DND-41 (cell line): Measurements from ENCODE around the gene TMEM14A.
A peak's percentile ranks its signal among the peaks of the same experiment; 100 is the strongest.

ENCODE experiments used
- ATAC-seq: fragments of 200-7000 bp; cut with Tn5 transposase; 3 replicates; pipeline ENCODE4 v1.9.1; 2021; ENCODE audit warnings: low read depth; ENCODE audit not compliant: insufficient read depth
- DNase-seq: peaks from one replicate; pipeline ENCODE4 v3.0.0-alpha.2; 2020
- H2AFZ ChIP-seq: 2 replicates; pipeline ENCODE4 v1.6.0; 2012; ENCODE audit warnings: low read depth, low read length
- H3K27ac ChIP-seq: 2 replicates; pipeline ENCODE4 v1.5.1; 2012; ENCODE audit warnings: low read length, inconsistent platforms
- H3K27me3 ChIP-seq: fragments of 200-600 bp; sonication (generic); 2 replicates; pipeline ENCODE4 v1.6.0; 2012; ENCODE audit warnings: low read length, mild to moderate bottlenecking, inconsistent platforms; ENCODE audit not compliant: insufficient read depth, poor library complexity
- H3K36me3 ChIP-seq: 2 replicates; pipeline ENCODE4 v1.5.1; 2012; ENCODE audit warnings: low read length, inconsistent platforms; ENCODE audit not compliant: insufficient read depth
- H3K4me1 ChIP-seq: 2 replicates; pipeline ENCODE4 v1.5.1; 2012; ENCODE audit warnings: mild to moderate bottlenecking, low read length; ENCODE audit not compliant: insufficient read depth
- H3K4me2 ChIP-seq: 2 replicates; pipeline ENCODE4 v1.6.0; 2012; ENCODE audit warnings: mild to moderate bottlenecking, moderate library complexity, low read length, inconsistent platforms; ENCODE audit not compliant: insufficient read depth
- H3K4me3 ChIP-seq, 2 experiments: fragments of 200-600 bp in 1 of 2; shearing (Covaris generic) in 1 of 2; 2 replicates each; pipeline ENCODE4 v1.5.1; 2012 to 2016; ENCODE audit warnings: inconsistent platforms in 2 of 2, low read length in 2 of 2, mild to moderate bottlenecking in 2 of 2, low read depth in 1 of 2, moderate library complexity in 1 of 2
- H3K79me2 ChIP-seq: 2 replicates; pipeline ENCODE4 v1.6.0; 2012; ENCODE audit warnings: low read length, inconsistent platforms; ENCODE audit not compliant: insufficient read depth
- H3K9ac ChIP-seq: 2 replicates; pipeline ENCODE4 v1.6.0; 2012; ENCODE audit warnings: low read depth, mild to moderate bottlenecking, inconsistent platforms, low read length, moderate library complexity
- H3K9me3 ChIP-seq: 2 replicates; pipeline ENCODE4 v1.5.1; 2012; ENCODE audit warnings: low read length, moderate library complexity, mild to moderate bottlenecking, inconsistent platforms; ENCODE audit not compliant: insufficient read depth, severe bottlenecking
- H4K20me1 ChIP-seq: 2 replicates; pipeline ENCODE4 v1.6.0; 2012; ENCODE audit warnings: low read length; ENCODE audit not compliant: insufficient read depth
- CTCF ChIP-seq: IDR thresholded peaks from 2 replicates; pipeline ENCODE4 v1.5.1; 2012; ENCODE audit warnings: borderline replicate concordance, low read length, moderate library complexity, mild to moderate bottlenecking; ENCODE audit not compliant: poor library complexity, severe bottlenecking; ENCODE audit errors: extremely low read depth
- EZH2 ChIP-seq: IDR thresholded peaks from 3 replicates; pipeline ENCODE4 v1.6.1; 2012; ENCODE audit warnings: borderline replicate concordance, low read depth, mild to moderate bottlenecking, moderate library complexity, low read length, inconsistent platforms; ENCODE audit not compliant: severe bottlenecking

Gene TMEM14A

GRCh38 chr6:52662031-52662430, 8.9 kb upstream of the TMEM14A start:
- H4K20me1 ChIP-seq, result no peaks in the 10 kb centered on the region
- H3K4me2 ChIP-seq, result no peak overlapping the region
- TF ChIP-seq EZH2 (no peak), CTCF (no peak)
- H3K4me3 ChIP-seq, result no peak overlapping the region
- no peak overlapping the region for H3K9ac ChIP-seq
- no peak overlapping the region for H3K27ac ChIP-seq
- H3K9me3 ChIP-seq, result no peaks in the 10 kb centered on the region
- H3K36me3 ChIP-seq, result peaks cover 9% of the 10 kb centered on the region
- H3K27me3 ChIP-seq, result no peaks in the 10 kb centered on the region
- ATAC-seq, result no peak
- DNase-seq, result no peak
- H3K4me1 ChIP-seq, result peaks cover 32% of the 10 kb centered on the region
- H3K79me2 ChIP-seq, result peaks cover 23% of the 10 kb centered on the region
- no peak overlapping the region for H2AFZ ChIP-seq

GRCh38 chr6:52663120-52663935, 7.6 kb upstream of the TMEM14A start:
- Histone ChIP-seq H3K4me1 (peaks cover 39% of the 10 kb centered on the region), H3K4me2 (peak overlapping the region; percentile 68), H3K9me3 (no peaks in the 10 kb centered on the region), H2AFZ (peak overlapping the region; percentile 88), H3K27me3 (no peaks in the 10 kb centered on the region), H3K9ac (peak overlapping the region; percentile 82), H3K79me2 (peaks cover 23% of the 10 kb centered on the region), H3K27ac (peak overlapping the region; percentile 87), H3K4me3 (peak overlapping the region; percentile 16 to 73), H4K20me1 (no peaks in the 10 kb centered on the region), H3K36me3 (peaks cover 16% of the 10 kb centered on the region)
- DNase-seq (peak; percentile 65), ATAC-seq (peak; percentile 51)
- TF ChIP-seq CTCF (peak; percentile 96), EZH2 (no peak)

- no peaks in the 10 kb centered on the region for H3K9me3 ChIP-seq
- peak overlapping the region; percentile 82 for H3K9ac ChIP-seq
- DNase-seq (no peak), ATAC-seq (no peak)
- H3K27me3 ChIP-seq, result no peaks in the 10 kb centered on the region
- peaks cover 16% of the 10 kb centered on the region for H3K36me3 ChIP-seq
- TF ChIP-seq CTCF (no peak), EZH2 (no peak)
- H3K4me1 ChIP-seq, result peaks cover 39% of the 10 kb centered on the region
- H3K4me2 ChIP-seq, result peak overlapping the region; percentile 68
- peak overlapping the region; percentile 16 to 73 for H3K4me3 ChIP-seq
- H3K27ac ChIP-seq, result peak overlapping the region; percentile 87
- H3K79me2 ChIP-seq, result peaks cover 23% of the 10 kb centered on the region
- H2AFZ ChIP-seq, result peak overlapping the region; percentile 88
- H4K20me1 ChIP-seq, result no peaks in the 10 kb centered on the region
These were observed 7.1 kb upstream of the TMEM14A start for GRCh38 chr6:52663936-52664185.
